Activated CD4-positive, alpha-beta T cell treated with anti-CD3 and anti-CD28 coated beads, Interleukin-2, amount 50 U/mL, for 1 hour (primary cell): ENCODE data around the gene FKBP9.

Experiments used
- DNase-seq: peaks from one replicate; pipeline ENCODE4 v3.0.0-alpha.2; 2020

FKBP9 gene

DNA sequence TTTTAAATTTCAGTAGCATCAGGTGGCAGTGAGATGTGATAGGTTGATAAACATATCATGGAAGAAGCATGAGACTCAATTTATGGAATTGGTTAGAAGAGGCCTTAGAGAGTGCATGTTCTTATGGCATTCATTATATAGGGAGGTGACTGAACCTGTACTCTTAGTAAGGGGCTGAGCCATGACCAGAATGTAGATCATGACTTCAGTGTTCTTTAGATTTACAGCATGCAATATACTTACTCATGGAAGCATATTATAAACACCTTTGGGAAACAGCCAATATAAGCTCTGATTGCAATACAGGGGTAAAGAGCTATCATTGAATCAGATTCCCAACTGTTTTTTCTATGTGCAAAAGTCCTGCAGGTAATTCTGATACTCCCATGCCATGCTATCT lies 55.1 kb downstream of the FKBP9 start:
- no peak for DNase-seq

DNA sequence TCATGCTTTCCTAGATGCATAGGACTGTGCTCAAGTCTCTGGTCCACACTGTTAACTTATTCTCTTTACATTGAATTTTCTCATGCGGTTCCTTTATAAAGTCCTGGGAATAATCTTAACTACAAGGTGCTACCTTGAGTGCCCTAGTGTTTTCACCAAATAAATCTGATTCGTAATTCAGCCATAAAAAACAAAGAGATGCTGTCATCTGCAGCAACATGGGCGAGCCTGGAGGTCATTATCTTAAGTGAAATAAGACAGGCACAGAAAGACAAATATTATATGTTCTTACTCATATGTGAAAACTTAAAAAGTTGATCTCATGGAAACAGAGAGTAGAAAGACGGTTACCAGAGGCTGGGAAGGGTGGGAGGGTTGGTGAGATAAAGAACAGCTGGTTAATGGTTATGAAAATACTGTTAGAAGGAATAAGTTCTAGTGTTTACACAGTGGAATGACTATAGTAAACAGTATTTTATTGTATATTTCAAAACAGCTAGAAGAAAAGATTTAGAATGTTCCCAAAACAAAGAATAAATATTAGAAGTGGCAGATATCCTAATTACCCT lies 67.0 kb downstream of the FKBP9 start:
- DNase-seq = no peak

DNA sequence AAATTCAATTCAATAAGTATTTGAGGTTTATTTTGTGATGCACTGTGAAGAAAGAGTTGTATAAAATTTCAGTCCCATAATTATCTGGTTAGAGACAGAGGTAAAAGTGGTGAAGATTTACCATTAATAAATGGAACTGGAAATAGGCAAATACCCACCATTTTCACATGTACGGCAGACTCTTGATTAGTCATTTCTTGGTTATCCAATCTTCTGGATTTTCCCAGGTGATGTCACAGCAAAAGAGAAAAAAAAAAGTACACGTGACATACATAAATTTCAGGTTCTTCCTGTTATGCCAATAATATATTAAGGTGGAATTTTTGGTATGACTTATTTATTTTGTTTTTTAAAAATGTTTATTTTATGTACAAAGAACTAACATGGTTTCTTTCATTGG lies 78.5 kb downstream of the FKBP9 start:
- DNase-seq = no peak

DNA sequence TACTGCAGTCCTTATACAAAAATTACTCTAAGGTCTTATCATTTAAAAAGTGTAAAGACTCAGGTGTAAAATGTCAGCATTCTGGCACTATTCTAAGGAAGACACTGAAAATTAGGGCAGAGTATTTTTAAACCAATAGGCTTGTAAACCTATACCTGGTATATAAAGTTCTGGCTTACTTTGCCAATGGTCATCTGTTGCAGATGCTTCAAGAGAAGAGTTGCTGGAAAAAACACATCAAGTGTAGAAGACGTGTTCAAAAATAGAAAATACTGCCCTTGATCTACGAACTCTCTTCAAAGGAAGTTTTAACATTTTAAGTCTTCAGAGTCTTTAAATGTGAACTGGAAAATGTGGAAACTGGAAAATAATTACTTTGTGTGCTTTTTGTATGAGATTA lies 81.4 kb downstream of the FKBP9 start:
- no peak for DNase-seq

DNA sequence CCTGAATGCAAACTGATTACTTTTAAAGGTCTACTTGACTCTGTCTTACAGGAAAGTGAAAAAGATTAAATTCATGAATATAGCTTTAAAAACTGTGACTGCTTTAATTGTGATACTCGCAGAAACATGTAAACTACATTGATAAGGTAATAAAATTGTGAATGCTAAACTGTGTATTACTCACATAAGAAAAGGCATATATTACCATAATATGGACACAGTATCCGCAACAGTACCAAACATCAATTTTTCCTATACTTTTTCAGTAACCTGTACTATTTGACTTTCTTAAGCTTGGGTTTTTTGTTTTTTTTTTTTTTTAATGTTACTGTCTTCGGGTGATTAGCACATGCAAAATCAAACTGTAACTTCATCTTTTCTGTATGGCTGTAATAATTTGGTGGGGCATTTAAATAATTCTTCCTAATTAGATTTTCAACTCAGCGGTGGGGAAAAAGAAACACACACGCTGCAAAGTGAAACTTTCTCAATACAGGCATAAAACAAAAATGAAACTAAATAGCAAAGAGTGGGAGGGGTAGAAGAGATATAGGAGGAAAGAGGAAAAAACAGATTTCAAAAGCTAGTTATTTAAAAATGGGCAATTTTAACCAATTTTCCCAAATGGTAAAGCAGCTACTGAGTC lies 82.1 kb downstream of the FKBP9 start:
- DNase-seq = no peak

DNA sequence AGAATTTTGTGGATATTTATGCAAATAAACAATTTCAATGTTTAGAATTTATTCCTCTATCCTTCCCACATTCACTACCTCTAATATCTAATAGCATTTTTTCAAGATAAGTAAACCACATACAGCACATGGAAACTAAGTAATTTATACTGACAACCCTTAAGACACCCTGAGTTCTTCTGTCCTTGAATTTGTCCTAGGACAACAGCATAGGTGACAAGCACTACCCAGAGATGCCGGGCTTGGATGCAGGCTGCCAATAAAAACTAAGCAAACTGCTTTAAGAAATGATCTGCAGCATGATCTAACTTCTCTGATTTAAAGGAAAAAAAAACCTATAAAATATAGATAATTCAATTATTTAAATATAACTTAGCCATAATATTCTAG lies 82.7 kb downstream of the FKBP9 start:
- no peak for DNase-seq

DNA sequence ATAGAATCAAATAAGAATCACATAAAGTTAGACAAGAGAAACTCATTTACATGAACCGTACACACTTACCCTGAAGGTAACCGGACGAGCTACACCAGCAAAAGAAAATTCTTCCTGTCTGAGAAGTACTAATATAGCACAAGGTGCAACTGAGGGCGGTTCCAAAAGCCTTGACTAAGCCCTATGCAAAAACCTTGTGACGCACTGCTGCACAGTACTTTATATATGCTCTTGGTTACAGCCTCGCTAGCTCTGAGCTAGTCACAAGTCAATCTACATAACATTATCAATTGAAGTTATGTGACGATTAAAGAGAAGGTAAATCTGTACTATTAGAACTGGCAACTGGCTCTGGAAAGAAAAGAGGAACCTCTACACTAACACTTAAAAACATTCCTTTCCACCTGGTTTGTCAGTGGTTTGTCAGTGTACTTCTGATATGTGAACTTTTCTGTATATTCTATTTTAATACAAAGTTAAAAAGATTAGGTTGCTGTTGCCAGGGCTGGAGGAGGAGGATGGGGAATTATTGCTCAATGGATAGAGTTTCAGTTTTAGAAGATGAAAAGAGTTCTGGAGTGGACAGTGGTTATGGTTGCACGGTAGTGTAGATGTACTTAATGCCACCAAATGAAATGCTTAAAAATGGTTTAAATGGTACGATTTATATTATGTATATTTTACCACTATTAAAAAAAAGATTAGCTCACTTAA lies 83.7 kb downstream of the FKBP9 start:
- peak; percentile 60 for DNase-seq

DNA sequence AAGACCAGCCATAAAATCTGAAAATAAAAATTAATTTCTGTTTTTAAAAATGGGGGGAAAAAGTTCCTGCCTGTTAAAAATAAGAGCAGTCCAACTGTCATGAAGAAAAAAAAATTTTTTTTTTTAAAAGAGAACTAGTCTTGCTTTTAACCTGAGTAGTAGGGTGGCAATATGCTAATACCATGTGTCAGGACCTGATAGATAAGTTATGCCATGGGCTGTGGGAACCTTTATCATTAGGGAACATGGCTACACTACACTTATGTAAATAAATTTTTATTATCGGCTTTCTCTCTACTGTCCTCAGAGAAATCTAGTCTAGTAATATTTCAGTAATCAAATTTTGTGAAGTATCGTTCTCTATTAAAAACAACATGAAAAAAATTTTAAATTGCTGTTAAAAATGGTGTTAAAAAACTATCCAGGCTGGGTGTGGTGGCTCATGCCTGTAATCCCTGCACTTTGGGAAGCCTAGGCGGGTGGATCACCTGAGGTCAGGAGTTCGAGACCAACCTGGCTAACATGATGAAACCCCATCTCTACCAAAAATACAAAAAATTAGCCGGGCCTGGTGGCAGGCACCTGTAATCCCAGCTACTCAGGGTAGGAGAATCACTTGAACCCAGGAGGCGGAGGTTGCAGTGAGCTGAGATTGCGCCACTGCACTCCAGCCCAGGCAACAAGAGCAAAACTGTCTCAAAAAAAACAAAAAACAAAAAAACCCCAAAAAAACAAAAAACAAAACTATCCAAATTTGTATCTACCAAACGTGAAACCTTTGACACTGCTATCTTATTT lies 84.6 kb downstream of the FKBP9 start:
- DNase-seq = no peak

DNA sequence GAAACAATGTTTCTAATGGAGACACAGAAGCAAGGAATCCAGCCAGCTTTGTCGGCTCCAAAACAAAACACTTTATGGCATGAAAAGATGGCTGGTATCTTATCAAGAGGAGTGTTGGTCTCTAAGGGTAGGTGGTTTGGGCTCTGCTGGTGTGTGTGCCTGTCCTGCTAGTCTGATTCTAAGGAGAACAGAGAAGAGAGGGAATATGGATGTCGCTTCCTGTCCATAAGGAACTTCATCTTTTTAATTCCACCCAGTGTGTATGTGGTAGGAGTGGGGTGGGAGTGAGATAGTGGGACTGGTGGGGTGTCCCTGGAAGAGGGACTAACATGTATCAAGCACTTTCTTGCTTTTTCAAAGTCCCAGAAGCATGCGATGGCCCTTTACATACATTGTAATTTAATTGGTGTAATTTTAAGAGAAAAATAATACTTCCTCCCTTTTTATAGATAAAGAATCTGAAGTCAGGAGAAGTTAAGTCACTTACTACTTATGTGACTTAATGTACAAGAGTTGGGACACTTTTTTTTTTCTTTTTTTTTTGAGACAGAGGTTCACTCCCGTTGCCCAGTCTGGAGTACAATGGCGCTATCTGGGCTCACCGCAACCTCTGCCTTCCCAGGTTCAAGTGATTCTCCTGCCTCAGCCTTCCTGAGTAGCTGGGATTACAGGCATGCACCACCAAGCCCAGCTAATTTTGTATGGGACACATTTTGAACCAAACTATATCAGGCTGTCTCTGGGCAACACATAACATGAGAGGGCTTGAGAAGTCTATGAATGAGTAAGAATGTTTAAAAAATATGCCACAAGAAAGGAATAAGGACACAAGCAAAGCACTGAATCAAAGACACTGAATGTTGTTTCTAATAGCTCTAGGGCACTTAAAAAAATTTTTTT lies 86.5 kb downstream of the FKBP9 start:
- no peak for DNase-seq

DNA sequence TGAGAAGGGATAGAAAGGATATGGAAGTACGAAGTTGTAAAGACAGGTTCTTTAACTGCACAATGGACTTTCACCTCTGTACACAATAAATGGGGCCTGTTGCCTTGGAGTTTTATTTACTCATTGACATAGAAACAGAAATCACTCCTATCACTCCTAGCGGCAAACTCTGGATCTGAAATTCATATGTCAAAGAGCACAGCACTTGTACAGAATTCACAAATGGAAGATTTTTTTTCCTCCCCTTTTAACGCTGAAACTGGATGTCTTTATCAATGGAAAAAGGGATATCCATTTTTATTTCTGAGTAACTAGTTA lies 87.1 kb downstream of the FKBP9 start:
- no peak for DNase-seq

DNA sequence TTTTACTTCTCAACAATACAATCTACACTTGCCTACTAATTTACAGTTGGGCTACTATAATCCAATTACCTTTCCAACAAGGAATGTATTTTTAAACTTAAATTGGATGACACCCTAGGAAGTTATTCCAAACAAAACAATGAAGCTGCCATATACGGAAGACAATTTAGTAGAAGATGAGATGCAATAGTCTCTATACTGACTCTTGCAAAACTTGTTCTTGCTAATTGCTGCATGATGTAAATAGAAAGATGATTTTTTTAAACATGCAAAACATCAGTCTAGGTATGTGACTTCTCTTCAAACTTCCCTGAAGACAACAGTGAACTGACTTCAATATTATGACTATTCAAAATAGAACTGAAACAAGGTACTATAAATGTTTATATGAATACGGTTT lies 87.7 kb downstream of the FKBP9 start:
- DNase-seq = no peak

DNA sequence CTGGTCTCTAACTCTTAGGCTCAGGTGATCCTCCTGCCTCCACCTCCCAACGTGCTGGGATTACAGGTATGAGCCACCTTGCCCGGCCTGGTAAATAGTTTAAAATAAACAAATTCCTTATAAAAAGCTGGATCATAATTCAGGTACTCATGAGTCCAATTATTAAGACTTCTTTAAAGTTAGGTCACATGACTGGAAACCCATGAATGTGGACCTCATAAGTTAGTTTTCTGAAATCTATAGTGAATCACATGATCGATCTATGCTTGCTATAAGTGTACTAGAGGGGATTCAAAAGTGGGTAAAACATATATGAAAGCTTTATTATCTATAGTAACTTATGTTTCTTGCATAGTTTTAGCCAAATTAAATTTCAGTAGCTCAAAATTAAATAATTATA lies 91.0 kb downstream of the FKBP9 start:
- no peak for DNase-seq

DNA sequence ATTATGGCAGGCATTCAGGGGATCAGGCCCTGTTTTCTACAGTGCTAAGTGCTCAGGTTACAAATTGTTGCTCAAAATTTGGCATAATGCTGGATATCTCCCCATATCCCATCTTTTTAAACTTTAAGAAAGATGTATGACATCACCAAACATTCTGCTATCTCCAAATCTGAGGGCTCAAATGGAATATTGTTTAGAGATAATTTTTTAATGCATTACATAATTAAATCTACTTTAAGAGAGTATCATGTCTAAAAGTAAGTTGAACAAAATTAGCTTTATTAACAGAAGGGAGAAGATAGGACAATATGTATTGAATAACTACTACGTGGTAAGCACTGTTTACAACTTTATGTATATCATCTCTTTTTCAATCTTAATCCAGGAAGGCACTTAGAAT lies 91.5 kb downstream of the FKBP9 start:
- no peak for DNase-seq

DNA sequence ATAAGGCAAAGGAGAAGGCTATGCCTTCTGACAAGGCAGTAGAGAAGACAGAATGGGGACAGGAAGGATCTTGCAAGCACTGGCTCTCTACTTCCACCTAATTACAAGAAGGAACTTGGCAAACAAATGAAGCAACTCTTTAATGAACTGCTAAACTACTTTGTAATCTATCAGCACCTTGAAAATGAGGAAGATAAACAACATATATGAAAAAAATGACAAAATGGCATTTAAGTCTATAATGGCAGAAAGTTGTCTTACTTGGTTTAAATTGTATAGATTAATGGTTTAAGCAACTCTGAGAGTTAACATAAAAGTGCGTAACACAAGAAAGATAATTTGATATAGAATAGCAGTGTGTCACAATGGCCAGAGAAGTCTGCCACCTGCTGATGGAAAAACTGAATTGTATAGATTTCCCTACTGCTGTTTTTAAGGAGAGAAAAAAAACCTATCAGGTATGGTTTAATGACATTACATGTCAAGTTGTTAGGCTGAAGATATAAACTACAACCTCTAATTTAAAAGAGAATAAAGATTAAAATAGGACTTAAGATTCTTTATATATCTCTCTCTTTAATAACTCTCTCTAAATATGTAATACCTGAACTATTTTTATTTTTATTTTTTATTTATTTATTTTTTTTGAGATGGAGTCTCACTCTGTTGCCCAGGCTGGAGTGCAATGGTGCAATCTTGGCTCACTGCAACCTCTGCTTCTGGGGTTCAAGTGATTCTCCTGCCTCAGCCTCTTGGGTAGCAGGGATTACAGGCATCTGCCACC lies 93.5 kb downstream of the FKBP9 start:
- no peak for DNase-seq

DNA sequence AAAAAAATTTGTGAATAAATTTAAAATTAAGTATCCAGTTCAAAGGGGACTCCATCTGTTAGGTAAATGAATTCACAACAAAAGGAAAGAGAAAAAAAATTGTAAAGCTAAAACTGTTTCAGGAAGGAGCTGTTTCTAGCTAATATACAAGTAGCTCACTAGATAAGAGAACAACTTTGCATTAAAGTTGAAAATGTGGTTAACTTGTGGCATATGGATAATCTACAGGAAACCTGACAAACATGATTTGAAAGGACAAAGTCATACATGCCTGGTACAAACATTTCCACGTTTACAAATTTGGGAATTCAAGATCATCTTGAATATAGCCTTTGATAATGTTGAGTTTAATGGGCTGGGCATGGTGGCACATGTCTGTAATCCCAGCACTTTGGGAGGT lies 96.5 kb downstream of the FKBP9 start:
- DNase-seq = no peak

DNA sequence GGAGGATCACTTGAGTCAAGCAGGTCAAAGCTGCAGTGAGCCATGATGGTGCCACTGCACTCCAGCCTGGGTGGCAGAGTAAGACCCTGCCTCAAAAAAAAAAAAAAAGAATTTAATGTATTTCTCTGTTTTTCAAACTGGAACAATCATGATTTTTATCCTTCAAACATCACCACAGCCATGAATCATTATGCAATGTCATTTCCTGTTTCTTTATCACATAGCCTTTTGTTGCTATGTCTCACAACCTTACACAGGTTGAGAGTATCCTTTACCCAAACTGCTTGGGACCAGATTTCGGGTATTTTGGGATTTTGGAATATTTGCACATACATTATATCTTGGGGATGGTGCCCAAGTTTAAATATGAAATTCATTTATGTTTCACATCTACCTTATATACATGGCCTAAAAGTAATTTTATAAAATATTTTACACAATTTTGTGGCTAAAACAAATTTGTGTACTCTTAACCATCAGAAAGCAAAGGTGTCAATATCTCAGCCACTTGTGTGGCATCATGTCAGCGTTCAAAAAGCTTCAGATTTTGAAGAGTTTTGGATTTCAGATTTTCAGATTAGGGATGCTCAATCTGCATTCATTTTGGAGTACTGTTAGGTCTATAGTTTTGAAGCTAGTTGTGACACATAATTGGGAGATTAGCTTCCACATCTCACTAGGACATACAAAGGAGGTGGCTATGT lies 97.2 kb downstream of the FKBP9 start:
- DNase-seq = no peak

DNA sequence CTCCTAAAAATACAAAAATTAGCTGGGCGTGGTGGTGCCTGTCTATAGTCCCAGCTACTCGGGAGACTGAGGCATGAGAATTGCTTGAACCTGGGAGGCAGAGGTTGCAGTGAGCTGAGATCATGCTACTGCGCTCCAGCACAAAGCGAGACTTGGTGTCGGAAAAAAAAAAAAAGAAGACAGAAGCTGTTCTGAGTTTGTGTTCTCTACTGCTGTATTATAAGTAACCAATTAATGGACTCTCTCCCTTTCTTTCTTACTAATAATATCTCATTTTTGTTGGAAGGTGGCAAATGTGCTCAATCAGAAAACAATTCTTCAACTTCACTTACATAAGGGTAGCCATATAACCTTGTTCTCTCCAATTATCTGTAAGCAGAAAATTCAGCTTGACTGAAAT lies 97.9 kb downstream of the FKBP9 start:
- DNase-seq = no peak
